ENCODE results near the gene USP17L10. TPM values are rescaled to one million over a fixed set of nuclear protein-coding genes. Genes with fewer than 3 reads are reported as not detected.
"Not testable (repeated sequence)": the region's sequence is repeated elsewhere in the genome, so short reads cannot be mapped to it uniquely, and the experiment has no call there.

The USP17L10 gene
- total and polyA plus RNA-seq, 2 donors = not detected

- not testable (repeated sequence) for H3K4me3 ChIP-seq (ENCODE audit: low read depth, low read length); H3K36me3 ChIP-seq (ENCODE audit: insufficient read depth); DNase-seq (ENCODE audit: extremely low spot score); H3K4me1 ChIP-seq (ENCODE audit: insufficient read depth); H3K27ac ChIP-seq (ENCODE audit: low read depth)
- WGBS = no CpG with 5 or more reads among the region's 13 CpGs
Measured at GRCh38 chr4:9253078-9253477, 42.6 kb downstream of the USP17L10 start, which contains the start of gene USP17L19. TSS of gene USP17L19 (plus strand) at chr4:9253378. CDS start at chr4:9253378, 0 bp downstream.

- DNase-seq (ENCODE audit: extremely low spot score); H3K27ac ChIP-seq (ENCODE audit: low read depth); H3K4me1 ChIP-seq (ENCODE audit: insufficient read depth); H3K36me3 ChIP-seq (ENCODE audit: insufficient read depth); H3K4me3 ChIP-seq (ENCODE audit: low read depth, low read length): not testable (repeated sequence)
- no CpG with 5 or more reads among the region's 15 CpGs for WGBS
Measured at GRCh38 chr4:9257824-9258223, 47.4 kb downstream of the USP17L10 start, which contains the start of gene USP17L20. TSS of gene USP17L20 (plus strand) at chr4:9258124. CDS start at chr4:9258124, 0 bp downstream.

Other genes with a start within 250 kb of the USP17L10 start
- not detected for gene FAM90A26, start 40.2 kb upstream of the USP17L10 start, total RNA-seq
- gene FAM90A26, start 40.2 kb upstream of the USP17L10 start, polyA plus RNA-seq = not detected
- gene USP17L11, start 4.7 kb downstream of the USP17L10 start, total RNA-seq = not detected
- gene USP17L11, start 4.7 kb downstream of the USP17L10 start, polyA plus RNA-seq = not detected
- not detected for gene USP17L12, start 9.5 kb downstream of the USP17L10 start, total RNA-seq
- gene USP17L12, start 9.5 kb downstream of the USP17L10 start, polyA plus RNA-seq = not detected
- gene USP17L13, start 14.2 kb downstream of the USP17L10 start, total RNA-seq = not detected
- gene USP17L13, start 14.2 kb downstream of the USP17L10 start, polyA plus RNA-seq = not detected
- gene USP17L15, start 23.7 kb downstream of the USP17L10 start, total RNA-seq = not detected
- not detected for gene USP17L15, start 23.7 kb downstream of the USP17L10 start, polyA plus RNA-seq
- not detected for gene USP17L17, start 33.2 kb downstream of the USP17L10 start, total RNA-seq
- gene USP17L17, start 33.2 kb downstream of the USP17L10 start, polyA plus RNA-seq = not detected
- gene USP17L18, start 38.0 kb downstream of the USP17L10 start, total RNA-seq = not detected
- not detected for gene USP17L18, start 38.0 kb downstream of the USP17L10 start, polyA plus RNA-seq
- not detected for gene USP17L19, start 42.7 kb downstream of the USP17L10 start, total RNA-seq
- gene USP17L19, start 42.7 kb downstream of the USP17L10 start, polyA plus RNA-seq = not detected
- gene USP17L20, start 47.5 kb downstream of the USP17L10 start, total RNA-seq = not detected
- not detected for gene USP17L20, start 47.5 kb downstream of the USP17L10 start, polyA plus RNA-seq
- gene USP17L21, start 52.2 kb downstream of the USP17L10 start, total RNA-seq = not detected
- gene USP17L21, start 52.2 kb downstream of the USP17L10 start, polyA plus RNA-seq = not detected
- gene USP17L22, start 57.0 kb downstream of the USP17L10 start, total RNA-seq = not detected
- not detected for gene USP17L22, start 57.0 kb downstream of the USP17L10 start, polyA plus RNA-seq
- gene USP17L24, start 114.5 kb downstream of the USP17L10 start, total RNA-seq = not detected
- gene USP17L24, start 114.5 kb downstream of the USP17L10 start, polyA plus RNA-seq = not detected
- not detected for gene USP17L25, start 119.3 kb downstream of the USP17L10 start, total RNA-seq
- not detected for gene USP17L25, start 119.3 kb downstream of the USP17L10 start, polyA plus RNA-seq
- gene USP17L26, start 124.0 kb downstream of the USP17L10 start, total RNA-seq = not detected
- not detected for gene USP17L26, start 124.0 kb downstream of the USP17L10 start, polyA plus RNA-seq
- not detected for gene USP17L5, start 128.7 kb downstream of the USP17L10 start, total RNA-seq
- not detected for gene USP17L5, start 128.7 kb downstream of the USP17L10 start, polyA plus RNA-seq
- not detected for gene USP17L27, start 133.5 kb downstream of the USP17L10 start, total RNA-seq
- not detected for gene USP17L27, start 133.5 kb downstream of the USP17L10 start, polyA plus RNA-seq
- not detected for gene USP17L28, start 138.2 kb downstream of the USP17L10 start, total RNA-seq
- gene USP17L28, start 138.2 kb downstream of the USP17L10 start, polyA plus RNA-seq = not detected
- not detected for gene USP17L29, start 143.0 kb downstream of the USP17L10 start, total RNA-seq
- gene USP17L29, start 143.0 kb downstream of the USP17L10 start, polyA plus RNA-seq = not detected
- gene USP17L30, start 152.5 kb downstream of the USP17L10 start, total RNA-seq = not detected
- not detected for gene USP17L30, start 152.5 kb downstream of the USP17L10 start, polyA plus RNA-seq
- gene DEFB131A, start 233.8 kb downstream of the USP17L10 start, total RNA-seq = not detected
- gene DEFB131A, start 233.8 kb downstream of the USP17L10 start, polyA plus RNA-seq = not detected

Data from urinary bladder (tissue), 4 donors.